Fibroblast of skin of abdomen (primary cell): Measurements from ENCODE around the gene DVL2.
"Not testable (repeated sequence)": the region's sequence is repeated elsewhere in the genome, so short reads cannot be mapped to it uniquely, and the experiment has no call there.

ENCODE experiments used
- DNase-seq: peaks from one replicate; pipeline ENCODE4 v3.0.0-alpha.2; 2013

Gene DVL2

DNA sequence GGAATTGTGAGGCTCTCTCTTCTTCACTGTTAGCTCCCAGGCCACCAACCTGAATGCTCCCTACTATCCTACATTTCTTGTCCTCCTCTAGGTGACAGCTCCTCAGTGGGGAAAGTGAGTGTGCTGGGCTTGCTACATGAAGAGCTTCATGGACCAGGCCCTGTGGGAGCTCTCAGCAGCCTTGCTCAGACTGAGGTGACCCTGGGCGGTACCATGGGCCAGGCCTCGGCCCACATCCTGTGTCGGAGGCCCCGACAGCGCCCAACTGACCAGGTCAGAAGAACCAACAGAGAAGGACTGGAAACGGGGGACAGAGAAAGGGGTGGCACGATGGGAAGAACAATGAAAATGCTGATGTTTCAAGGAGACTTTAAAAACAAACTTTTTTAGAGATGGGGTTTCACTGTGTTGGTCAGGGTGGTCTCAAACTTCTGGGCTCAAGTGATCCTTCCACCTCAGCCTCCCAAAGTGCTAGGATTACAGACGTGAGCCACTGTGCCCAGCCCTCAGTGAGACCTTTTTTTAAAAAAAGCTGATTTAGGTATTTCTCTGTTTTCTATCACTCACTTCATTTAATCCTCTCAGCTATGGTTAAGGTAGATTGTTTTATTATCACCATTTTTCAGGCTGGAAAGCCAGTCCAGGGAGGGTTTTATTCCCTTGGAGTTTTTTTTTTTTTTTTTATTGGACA, 22.6 kb upstream of the DVL2 start:
- DNase-seq = no peak

DNA sequence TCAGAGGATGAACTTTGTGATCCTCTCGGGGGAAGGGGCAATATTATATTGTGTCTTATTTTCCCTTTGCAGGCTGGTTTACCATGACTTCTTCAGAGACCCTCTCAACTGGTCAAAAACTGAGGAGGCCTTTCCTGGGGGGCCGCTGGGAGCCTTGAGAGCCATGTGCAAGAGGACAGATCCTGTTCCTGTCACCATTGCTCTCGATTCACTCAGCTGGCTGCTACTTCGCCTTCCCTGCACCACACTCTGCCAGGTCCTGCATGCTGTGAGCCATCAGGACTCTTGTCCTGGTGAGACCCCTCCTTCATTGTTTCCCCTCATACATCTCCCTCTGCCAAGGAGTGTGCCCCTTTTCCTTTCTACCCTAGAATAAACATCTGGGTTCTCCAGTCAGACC, 20.2 kb upstream of the DVL2 start:
- DNase-seq = no peak

DNA sequence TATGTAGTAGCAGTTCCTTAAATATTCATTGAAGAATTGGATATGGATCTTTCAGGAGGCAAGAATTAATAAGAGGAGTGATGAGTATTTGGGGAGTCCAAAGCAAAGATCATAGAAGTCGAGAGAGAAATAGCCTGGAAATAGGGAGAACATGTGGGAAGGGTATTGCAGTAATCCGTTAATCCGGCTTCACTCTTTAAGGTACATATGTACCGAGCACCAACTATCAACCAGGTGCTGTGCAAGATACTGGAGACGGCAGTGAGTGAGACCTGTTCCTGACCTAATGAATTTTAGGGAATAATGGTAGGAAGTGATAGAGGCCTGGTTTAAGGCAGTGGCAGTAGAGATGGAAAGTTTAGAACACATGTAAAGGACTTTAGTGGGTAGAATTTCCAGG, 18.8 kb upstream of the DVL2 start:
- DNase-seq = no peak

DNA sequence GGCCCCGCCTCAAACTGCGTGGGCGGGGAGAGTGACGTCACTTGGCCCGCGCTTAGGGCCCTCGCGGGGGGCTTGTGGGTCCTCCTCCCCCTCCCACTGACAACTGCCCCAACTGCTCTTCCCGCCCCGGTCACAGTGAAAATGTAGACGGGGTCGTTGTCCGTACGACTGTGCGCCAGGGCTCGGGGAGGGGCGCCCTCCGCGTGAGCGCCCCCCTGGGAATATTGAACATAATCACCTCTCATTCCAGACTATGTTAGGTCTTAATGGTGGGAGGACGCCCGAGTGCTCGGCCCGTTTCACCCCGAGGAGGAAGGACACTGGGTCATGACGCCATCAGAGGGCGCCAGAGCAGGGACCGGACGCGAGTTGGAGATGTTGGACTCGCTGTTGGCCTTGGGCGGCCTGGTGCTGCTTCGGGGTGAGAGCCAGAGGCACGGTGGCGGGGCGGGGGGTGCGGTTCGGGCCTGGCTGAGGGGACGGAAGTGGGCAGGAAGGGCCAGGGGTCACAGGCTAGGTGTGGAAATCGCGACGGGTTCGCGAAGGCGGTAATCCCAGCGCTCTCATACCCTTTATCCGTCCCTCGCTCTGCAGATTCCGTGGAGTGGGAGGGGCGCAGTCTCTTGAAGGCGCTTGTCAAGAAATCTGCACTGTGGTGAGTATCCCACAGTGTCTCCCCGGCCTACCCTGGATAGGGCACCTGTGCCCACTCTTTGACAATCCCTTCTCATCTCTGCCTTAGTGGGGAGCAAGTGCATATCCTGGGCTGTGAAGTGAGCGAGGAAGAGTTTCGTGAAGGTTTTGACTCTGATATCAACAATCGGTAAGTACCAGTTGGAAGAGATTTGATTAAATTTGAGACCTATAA, 18.1 kb upstream of the DVL2 start, which contains the start of gene ELP5:
TSS of gene ELP5 (plus strand) at position 40 of the 868 bp plus-strand sequence. CDS start at position 376, 336 bp downstream.
- peak; percentile 96 for DNase-seq

DNA sequence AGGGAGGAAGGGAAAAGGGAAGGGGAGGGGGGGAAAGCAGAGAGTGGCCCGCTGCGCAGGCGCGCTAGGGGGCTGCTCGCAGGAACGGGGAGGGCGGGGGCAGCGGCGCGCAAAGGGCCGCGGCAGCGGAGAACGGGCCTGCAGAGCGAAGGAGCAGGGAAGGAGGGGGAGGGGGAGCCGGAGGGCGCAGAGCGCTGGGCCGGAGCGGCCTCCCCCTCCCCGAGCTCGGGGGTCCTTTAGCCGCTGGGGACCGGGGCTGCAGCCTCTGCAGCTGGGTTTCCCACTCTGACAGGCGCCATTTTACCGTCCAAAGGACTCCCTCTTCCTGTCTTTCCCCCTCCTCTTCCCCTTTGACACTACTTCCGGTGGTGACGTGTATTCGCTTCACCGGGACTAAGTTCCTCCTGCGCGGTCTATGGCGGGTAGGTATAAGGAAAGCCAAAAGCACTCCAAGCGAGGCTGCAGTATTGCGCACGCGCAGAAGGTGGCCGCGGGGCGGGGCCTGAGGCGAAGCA, 17.4 kb upstream of the DVL2 start, which contains the start of gene CTDNEP1:
TSS of gene CTDNEP1 (minus strand) at position 74 of the 515 bp plus-strand sequence. CDS start 438 bp downstream, outside the sequence.
- DNase-seq = peak; percentile 100

DNA sequence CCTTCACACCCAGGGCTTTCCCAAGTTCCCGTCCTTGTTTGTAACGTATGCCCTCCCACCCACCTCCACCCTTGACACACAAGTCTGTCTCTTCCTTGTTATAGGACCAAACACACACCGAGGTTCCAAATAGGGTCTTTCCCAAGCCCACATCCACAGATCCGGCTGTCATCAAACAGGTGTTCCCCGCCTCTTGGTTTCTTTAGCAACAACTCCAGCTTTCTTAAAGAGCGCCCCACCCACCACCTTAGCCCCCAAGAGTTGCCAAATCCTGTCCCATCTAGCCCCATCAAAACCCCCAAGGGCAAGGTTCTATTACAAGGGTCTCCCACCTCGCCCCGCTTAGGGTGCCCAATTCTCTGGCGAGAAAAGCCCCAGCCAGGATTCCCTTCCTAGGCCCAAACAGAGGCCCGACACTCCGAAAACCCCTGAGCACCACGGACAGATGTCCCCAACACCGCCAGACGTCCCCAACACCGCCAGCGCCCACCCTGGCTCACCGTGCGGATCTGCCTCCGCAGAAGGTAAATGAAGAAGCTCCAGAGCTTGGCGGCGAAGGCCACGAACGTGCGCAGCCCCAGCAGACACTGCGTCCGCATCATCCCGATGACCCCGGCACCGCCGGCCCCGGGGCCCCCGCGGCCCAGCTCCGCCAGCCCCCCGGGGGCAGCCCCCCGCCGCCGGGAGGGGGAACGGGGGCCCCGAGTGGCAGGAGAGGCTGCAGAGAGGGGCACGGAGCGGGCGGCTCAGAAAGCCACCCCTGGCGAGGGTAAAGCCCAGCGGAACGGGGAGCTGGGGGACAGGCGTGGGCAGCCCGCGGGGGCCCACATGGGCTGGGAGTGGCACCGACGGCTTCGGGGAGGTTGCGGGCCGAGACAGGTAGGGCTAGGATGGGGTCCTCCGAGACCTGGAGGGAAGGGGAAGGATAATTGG, 16.6 kb upstream of the DVL2 start:
- no peak for DNase-seq

DNA sequence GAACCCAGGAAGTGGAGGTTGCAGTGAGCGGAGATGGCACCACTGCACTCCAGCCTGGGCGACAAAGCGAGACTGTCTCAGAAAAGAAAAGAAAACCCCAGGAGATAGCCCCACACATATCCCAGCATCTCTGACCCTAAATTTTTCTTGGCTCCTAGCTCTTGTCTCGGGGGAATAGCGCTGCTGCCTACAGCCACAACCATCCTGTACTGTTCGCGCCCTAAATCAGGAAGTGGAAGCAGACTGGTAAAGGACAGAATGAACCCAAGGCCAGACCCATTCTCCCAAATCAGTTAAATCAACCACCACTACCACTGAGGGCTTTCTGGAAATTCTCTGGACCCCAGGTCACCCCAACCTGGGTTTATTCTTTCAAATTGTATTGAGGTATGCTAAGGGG, 15.5 kb upstream of the DVL2 start:
- no peak for DNase-seq

DNA sequence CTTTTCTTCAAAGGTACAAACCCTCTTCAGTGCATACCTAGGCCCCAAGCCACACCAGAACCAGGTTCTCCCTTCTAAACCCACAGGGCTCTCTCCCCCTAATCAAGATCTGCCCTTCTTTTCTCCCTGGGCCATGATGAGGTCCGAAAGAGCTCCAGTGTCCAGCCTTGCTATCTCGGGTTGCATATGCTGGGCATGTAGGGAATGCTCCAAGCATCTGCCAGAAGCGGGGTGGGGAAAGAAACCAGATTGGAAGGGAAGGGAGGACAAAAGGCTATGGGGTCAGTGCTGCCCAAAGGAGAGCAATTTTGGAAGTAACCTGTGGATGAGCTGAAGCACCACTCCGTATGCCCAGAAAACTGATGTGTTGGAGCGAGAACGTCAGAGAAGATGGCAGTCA, 14.9 kb upstream of the DVL2 start:
- no peak for DNase-seq

DNA sequence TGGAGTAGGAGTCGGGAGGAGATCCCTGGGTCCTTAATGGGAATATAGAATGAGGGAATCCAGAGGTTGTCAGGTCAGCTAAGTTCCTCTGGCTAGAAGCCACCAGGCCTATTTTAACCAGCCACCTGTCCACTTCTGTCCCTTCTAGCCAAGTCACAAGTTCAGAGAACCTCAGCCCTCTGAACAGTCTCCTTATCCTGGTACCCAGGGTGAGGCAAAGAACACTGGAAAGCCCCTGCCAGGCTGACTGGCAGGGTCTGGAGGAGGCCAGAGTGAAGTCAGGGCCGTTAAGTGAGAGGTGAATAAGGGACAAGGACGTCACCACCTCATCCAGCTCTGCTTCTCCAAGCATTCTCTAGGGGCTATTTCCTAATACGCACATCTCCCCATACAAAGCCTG, 14.5 kb upstream of the DVL2 start:
- no peak for DNase-seq

DNA sequence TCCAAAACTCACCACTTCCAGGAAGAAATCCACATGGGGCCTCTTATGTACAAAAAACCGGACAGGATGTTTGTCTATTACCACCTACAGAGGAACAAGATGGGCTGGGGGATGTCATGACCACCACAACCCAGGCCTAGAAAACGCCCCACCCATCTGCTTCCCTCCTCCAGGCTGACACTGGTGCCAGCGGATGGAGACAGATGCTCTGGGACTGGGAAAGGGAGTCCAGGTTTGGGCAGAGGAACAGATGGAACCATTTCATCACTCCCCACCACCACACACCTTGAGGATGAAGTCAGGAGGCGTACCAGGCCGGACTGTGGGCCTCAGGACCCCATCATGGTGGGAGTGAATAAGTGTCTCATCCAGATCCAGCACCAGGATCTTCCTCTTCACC, 12.5 kb upstream of the DVL2 start:
- DNase-seq = no peak

DNA sequence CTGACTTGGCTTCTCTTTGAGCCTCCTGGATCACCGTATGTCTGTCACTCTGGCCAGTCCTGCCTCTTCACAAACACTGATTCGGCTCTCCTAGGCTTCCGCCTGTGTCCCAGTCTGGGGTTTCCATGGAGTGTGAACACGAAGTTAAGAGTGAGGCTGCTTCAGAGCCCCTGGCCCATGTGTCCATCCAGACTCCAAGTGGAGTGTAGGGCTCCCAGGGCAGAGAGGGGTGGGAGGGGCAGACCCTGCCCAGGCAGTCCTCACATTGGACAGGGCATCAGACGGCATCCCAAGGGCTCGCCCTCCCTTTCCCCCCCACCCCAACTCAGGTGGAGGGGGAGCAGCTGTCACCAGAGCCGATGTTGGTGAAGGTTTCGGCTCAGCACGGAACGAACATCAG, 9.5 kb upstream of the DVL2 start:
- DNase-seq = not testable (repeated sequence)

DNA sequence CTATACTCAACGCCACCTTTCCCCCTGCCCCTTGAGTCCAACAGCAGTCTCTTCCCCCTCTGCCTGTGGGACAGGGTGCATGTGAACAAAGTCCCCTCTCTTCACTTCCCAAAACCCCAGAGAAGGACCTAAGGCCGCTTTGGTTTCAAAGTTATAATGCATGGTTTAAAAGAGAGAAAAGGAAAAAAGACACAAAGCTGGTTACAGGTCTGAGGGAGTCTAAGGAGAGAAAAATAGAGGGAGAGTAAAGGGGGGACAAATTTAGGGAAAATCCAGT, 9.1 kb upstream of the DVL2 start:
- DNase-seq = no peak

DNA sequence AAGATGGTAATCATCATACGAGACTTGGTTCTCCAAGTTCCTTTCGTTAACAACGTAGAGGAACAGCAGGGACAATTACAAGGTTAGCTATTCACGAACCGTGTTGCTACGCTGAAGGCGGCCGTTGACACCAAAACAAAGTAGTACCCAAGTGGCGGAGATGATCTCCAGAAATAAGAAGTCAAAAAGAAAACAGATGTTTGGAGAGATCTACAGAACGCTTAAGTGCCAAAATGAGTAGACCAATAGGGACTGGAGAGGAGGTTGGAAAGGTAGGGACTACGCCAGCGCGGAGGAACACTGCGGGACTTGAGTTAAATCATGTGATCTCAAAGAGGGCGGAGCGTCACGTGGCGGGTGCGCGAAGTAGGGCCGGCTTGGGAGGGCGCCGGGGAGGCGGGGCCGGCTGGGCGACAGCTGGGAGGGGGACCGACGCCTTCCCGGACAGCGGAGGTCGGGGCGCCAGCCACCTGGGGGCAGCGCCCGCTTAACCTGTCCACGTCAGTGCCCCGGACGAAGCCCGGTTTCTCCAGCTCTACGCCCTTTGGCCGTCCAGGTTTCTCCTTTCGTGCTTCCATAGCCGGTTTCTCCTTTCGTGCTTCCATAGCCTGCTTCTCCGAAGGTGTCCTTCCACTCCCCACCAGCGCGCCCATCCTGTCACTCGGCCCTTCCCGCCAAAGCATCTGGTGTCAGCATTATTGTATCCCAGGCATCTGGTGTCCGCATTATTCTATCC, 8.6 kb upstream of the DVL2 start:
- peak; percentile 96 for DNase-seq

DNA sequence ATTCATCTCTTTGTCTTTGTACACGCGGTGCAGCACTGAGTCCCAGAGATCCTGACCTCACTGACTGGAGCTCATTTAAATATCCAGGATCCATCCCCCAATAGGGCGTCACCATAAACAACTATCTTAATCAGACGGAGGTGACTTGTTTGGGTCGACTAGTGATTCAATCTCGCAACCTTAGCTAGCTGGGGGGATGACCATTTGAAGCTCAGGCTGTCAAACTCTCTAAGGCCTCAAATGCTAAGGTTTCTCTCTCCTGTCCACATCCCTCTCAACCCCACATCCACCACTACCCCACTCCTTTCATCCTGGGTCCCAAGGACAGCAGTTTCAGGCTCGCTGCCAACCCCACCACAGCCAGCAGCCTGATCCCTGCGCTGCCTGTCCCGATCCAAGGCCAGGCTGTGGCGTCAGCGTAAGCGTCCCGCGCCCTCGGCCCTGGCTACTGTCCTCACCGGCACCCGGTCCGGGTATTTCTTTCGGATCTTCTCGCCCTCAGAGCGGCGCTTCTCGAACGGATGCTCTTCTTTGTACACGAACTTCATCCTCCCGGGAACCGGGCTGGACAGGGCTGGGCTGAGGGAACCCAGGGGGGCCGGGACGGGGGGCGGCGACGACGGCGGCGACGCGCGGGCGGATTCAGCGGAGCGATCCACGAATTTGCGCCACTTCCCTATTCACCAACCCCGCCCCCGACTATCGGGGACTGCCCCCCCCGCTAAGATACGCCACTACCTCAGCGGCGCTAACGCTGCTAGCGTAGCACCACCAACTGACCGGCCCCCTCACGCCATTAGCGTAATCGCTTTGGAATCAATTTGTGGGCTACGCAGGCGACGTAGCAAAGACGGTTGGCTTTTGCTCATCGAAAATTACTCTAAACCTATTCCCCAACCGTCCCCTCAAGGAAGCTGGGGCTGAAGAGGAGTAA, 7.7 kb upstream of the DVL2 start, which contains the start of gene GABARAP:
TSS of gene GABARAP (minus strand) at position 667 of the 934 bp plus-strand sequence. CDS start at position 548, 119 bp downstream.
- peak; percentile 92 for DNase-seq

DNA sequence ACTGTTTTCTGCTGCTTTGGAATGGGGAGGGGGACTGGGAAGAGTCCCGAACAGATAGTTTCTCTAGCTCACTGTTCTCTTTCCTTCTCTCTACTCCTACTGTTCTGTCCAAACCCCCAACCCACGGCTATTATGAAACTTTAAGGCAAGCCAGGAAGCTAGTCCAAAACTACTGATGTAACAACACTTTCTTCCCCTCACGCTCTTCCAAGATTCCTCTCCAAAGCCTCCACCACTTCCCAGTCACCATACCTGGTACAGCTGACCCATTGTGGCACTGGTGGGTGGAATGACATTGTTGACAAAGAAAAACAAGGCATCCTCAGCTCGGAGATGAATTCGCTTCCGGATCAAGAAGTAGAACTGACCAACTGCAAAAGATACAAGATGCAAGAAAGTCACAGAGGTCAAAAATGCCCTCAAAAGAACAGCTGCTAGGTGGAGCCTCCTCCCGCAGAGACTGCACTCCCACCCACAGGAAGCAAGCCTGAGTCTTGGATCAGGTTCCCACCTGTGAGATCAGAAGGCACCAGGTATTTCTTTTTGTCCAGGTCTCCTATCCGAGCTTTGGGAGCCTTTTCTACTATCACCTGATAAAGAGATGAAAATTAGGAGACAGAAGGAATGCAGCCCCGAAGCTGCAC, 6.9 kb upstream of the DVL2 start:
- no peak for DNase-seq

DNA sequence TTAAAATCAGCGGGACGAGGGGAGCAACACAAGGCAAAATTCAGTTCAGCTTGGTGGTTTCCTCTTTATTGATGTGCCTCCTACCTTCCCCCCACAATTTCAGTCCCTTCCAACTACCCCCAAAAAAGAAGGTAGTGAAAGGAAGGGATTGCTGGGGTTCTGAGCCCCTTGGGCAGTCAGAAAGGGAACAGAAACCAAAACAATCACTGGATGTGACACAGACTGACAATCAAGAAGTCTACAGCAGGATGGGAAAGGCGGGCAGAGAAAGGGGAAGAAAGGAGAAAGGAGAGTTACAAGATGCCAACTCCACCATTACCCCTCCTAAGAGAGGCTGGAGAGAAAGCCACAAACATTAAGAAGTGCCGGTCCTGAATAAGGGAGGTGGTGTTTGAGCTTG, 6.1 kb upstream of the DVL2 start:
- no peak for DNase-seq

DNA sequence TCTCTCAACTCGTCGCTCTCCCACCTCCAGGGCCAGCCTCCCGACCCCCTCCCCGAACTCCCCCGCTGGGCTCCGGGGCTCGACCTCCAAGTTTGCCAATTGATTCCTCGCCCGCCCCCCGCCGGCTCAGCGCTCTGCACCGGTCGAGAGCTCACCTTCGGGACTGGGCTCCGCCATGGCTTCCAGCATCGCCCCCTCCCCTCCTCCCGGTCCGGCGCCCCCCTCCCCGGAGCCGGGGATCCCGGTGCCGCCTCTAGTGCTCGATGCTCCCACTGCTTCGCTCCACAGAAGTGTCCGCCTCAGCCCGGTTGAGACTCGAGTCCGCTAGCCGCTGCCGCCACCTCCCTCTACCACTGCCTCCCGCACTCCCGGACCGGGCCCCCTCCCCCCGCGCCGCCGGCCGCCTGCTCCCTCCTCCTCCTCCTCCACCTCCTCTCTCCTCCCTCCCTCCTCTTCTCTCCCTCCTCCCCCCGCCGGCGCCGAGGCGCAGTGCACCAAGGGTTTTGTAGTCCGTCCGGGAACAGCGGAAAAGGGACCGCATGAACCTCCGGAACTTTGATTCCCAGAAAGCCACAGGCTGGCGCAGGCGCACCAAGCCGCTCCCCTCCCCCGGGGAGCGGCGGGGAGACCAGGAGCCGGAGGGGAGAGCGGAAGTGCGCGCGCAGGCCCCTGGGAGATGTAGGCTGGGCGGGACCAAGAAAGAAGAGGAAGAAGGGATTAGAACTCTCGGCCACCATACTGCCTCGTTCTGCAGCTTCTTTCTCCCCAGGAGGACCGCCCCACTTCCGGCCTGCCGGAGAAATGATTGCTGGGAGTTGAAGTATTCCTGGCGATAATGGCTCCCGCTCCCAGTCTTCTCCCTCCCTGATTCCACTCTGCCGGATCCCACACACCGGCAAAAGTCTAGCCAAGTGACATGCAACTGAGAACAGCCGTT, 5.0 kb upstream of the DVL2 start, which contains the start of gene PHF23:
TSS of gene PHF23 (minus strand) at position 367 of the 937 bp plus-strand sequence. CDS start at position 189, 178 bp downstream.
- peak; percentile 100 for DNase-seq

DNA sequence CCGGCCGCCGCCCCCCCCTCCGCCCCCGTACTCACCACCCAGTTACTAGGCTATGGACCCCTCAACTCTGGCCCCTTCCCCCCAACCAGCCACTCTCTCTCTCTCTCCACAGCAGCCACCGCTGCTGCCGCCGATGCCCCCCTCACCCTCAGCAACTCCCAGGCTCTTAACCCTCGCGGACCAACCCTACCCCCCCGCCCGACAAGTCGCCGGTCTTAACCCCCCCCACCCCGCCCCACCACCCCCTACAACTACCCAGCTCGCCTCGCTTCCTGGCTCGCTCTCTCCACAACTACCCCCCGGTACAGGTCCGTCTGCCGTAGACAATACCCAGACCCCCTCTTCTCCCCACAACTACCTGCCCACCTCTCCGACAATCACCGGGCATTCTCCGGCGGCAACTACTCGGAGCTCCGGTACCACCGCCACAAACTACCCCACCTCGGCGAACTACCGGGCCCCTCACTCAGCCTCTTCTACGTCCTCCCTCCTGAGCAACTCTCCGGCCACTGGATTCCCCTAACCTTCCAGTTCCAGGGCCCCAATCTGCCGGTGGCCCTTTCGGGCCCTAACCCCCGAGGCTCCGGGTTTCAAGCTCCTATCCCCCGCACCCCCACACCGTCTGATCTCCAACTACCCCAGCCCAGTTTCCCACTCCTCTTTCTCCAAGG, 4.2 kb upstream of the DVL2 start:
- DNase-seq = peak; percentile 47
